Mesothelial cell of epicardium (in vitro differentiated cells): ENCODE measurements around the gene CRISPLD2. TPM values are rescaled to one million over a fixed set of nuclear protein-coding genes. Genes with fewer than 3 reads are reported as not detected.

ENCODE experiments used
- DNase-seq, 2 experiments: peaks; one replicate each; pipeline ENCODE4 v3.0.0; 2021; ENCODE audit warnings: low spot score in 2 of 2; ENCODE audit not compliant: unreplicated experiment in 2 of 2
- H3K27ac Mint-ChIP-seq: 2 replicates; pipeline ENCODE4 v1.8.0; 2021; ENCODE audit warnings: mixed read lengths
- H3K27me3 Mint-ChIP-seq: 2 replicates; pipeline ENCODE4 v1.8.0; 2021; ENCODE audit warnings: low read depth, mixed read lengths
- H3K36me3 Mint-ChIP-seq: 2 replicates; pipeline ENCODE4 v1.8.0; 2021; ENCODE audit warnings: mixed read lengths
- H3K4me1 Mint-ChIP-seq: 2 replicates; pipeline ENCODE4 v1.8.0; 2021; ENCODE audit warnings: mixed read lengths
- H3K4me3 Mint-ChIP-seq: 2 replicates; pipeline ENCODE4 v1.8.0; 2021; ENCODE audit warnings: mild to moderate bottlenecking, moderate library complexity, mixed read lengths
- H3K9me3 Mint-ChIP-seq: 2 replicates; pipeline ENCODE4 v1.8.0; 2021; ENCODE audit warnings: mixed read lengths
- CTCF ChIP-seq: fragments of 200-600 bp; sonication (generic); IDR thresholded peaks from one replicate; pipeline ENCODE4 v1.5.0; 2021; ENCODE audit warnings: antibody characterized with exemption; ENCODE audit not compliant: unreplicated experiment
- total RNA-seq: library from RNA; stranded (reverse); gene quantifications from 3 replicates; pipeline ENCODE4 v1.2.1, GENCODE V29; 2021

Gene CRISPLD2
- total RNA-seq, 1 donor from 2014 or later = 80.1 TPM

- TF ChIP-seq CTCF = no peak
- H3K36me3 Mint-ChIP-seq = peaks cover 4% of the 10 kb centered on the region
- H3K27ac Mint-ChIP-seq = no peak overlapping the region
- DNase-seq = no peak
- no peak overlapping the region for H3K4me3 Mint-ChIP-seq
- peaks cover 42% of the 10 kb centered on the region for H3K4me1 Mint-ChIP-seq
- no peaks in the 10 kb centered on the region for H3K9me3 Mint-ChIP-seq
- no peaks in the 10 kb centered on the region for H3K27me3 Mint-ChIP-seq
Measured at GRCh38 chr16:84786605-84787262, 33.1 kb upstream of the CRISPLD2 start.

GRCh38 chr16:84787263-84787622 is 32.5 kb upstream of the CRISPLD2 start:
- peaks cover 44% of the 10 kb centered on the region for H3K4me1 Mint-ChIP-seq
- no peak overlapping the region for H3K27ac Mint-ChIP-seq
- H3K4me3 Mint-ChIP-seq = no peak overlapping the region
- no peaks in the 10 kb centered on the region for H3K9me3 Mint-ChIP-seq
- no peaks in the 10 kb centered on the region for H3K27me3 Mint-ChIP-seq
- no peak for TF ChIP-seq CTCF
- DNase-seq = no peak
- H3K36me3 Mint-ChIP-seq = no peaks in the 10 kb centered on the region

- Mint-ChIP-seq H3K27me3 (no peaks in the 10 kb centered on the region), H3K4me1 (peaks cover 40% of the 10 kb centered on the region), H3K27ac (no peak overlapping the region), H3K36me3 (no peaks in the 10 kb centered on the region), H3K9me3 (no peaks in the 10 kb centered on the region), H3K4me3 (no peak overlapping the region)
- no peak for TF ChIP-seq CTCF
- no peak for DNase-seq
Measured at GRCh38 chr16:84788920-84789391, 30.8 kb upstream of the CRISPLD2 start.

- Mint-ChIP-seq H3K4me1 (peaks cover 39% of the 10 kb centered on the region), H3K9me3 (no peaks in the 10 kb centered on the region), H3K4me3 (no peak overlapping the region), H3K27me3 (no peaks in the 10 kb centered on the region), H3K27ac (no peak overlapping the region), H3K36me3 (no peaks in the 10 kb centered on the region)
- no peak for DNase-seq
- no peak for TF ChIP-seq CTCF
Measured at GRCh38 chr16:84789431-84789830, 30.4 kb upstream of the CRISPLD2 start.

- Mint-ChIP-seq H3K27me3 (no peaks in the 10 kb centered on the region), H3K4me1 (peaks cover 39% of the 10 kb centered on the region)
- TF ChIP-seq CTCF = no peak
Measured at GRCh38 chr16:84790301-84790700, 29.5 kb upstream of the CRISPLD2 start.

More at GRCh38 chr16:84790301-84790700, 29.5 kb upstream of the CRISPLD2 start:
- Mint-ChIP-seq H3K9me3 (no peaks in the 10 kb centered on the region), H3K4me3 (no peak overlapping the region), H3K27ac (no peak overlapping the region), H3K36me3 (no peaks in the 10 kb centered on the region)
- DNase-seq = no peak
